Stomach (tissue), 4 donors: ENCODE measurements around the gene LYAR.

Experiments
- CTCF ChIP-seq, 7 experiments: fragments of 450-650 bp in 4 of 7; fragments of 200-600 bp in 3 of 7; sonication (generic) in 3 of 7; IDR thresholded peaks; one replicate each; pipeline ENCODE4 v1.5.1; 2016 to 2019; ENCODE audit warnings: antibody characterized with exemption in 7 of 7, control low read depth in 2 of 7, mild to moderate bottlenecking in 1 of 7
- EP300 ChIP-seq: sonication (generic); formaldehyde crosslinking; IDR thresholded peaks from one replicate; pipeline ENCODE4 v1.6.1; 2017; ENCODE audit warnings: antibody characterized with exemption
- POLR2A ChIP-seq, 4 donors: fragments of 450-650 bp; IDR thresholded peaks; one replicate each; pipeline ENCODE4 v1.6.1; 2016; ENCODE audit warnings: antibody characterized with exemption in 4 of 4, control low read depth in 2 of 4, mild to moderate bottlenecking in 1 of 4, moderate library complexity in 1 of 4
- POLR2AphosphoS5 ChIP-seq, 3 donors: sonication (generic); formaldehyde crosslinking; IDR thresholded peaks; one replicate each; pipeline ENCODE4 v1.6.1; 2016; ENCODE audit warnings: antibody characterized with exemption in 3 of 3

- TF ChIP-seq CTCF (IDR thresholded peaks at IDR 0.05): no peak
- no peak for TF ChIP-seq POLR2A (IDR thresholded peaks at IDR 0.05)
- TF ChIP-seq POLR2AphosphoS5 (IDR thresholded peaks at IDR 0.05): no peak
- no peak for TF ChIP-seq EP300
Observed at GRCh38 chr4:4323705-4324534, 34.0 kb upstream of the LYAR start.
